Mucosa of descending colon (tissue), 3 donors: ENCODE measurements around the gene OR7A17. TPM values are rescaled to one million over a fixed set of nuclear protein-coding genes. Genes with fewer than 3 reads are reported as not detected.

Source experiments
- ATAC-seq: fragments of 200-7000 bp; cut with Tn5 transposase; one replicate; pipeline ENCODE4 v1.9.1; 2020; ENCODE audit warnings: mild to moderate bottlenecking, moderate library complexity
- DNase-seq, 3 donors: peaks; one replicate each; pipeline ENCODE4 v3.0.0-alpha.2; 2020
- H3K36me3 ChIP-seq: fragments of 200-600 bp; one replicate; pipeline ENCODE4 v1.8.0; 2021; ENCODE audit warnings: low read depth, mild to moderate bottlenecking
- H3K4me1 ChIP-seq: fragments of 200-600 bp; one replicate; pipeline ENCODE4 v1.8.0; 2021; ENCODE audit warnings: low read depth, mild to moderate bottlenecking
- H3K4me3 ChIP-seq: fragments of 200-600 bp; one replicate; pipeline ENCODE4 v1.8.0; 2021; ENCODE audit warnings: mild to moderate bottlenecking
- H3K9me3 ChIP-seq: fragments of 200-600 bp; one replicate; pipeline ENCODE4 v1.8.0; 2021; ENCODE audit warnings: mild to moderate bottlenecking
- CTCF ChIP-seq: fragments of 200-600 bp; IDR thresholded peaks from one replicate; pipeline ENCODE4 v1.8.0; 2022; ENCODE audit warnings: antibody characterized with exemption, mild to moderate bottlenecking
- intact Hi-C, 2 donors: fragments of 100-400 bp; cut with DNase I in 1 of 2; cut with micrococcal nuclease in 1 of 2; formaldehyde crosslinking; loops; one replicate each; pipeline versions ENCODE4 v1.11.0 to v1.11.1; 2022; cut with DNase I, micrococcal nuclease
- long read RNA-seq, 2 donors: library from polyadenylated mRNA; unstranded; transcript quantifications; one replicate each; pipeline ENCODE4 v2.0.0, GENCODE V29; 2019 to 2021
- total RNA-seq, 3 donors: library from RNA; stranded (reverse); fragmentation: NEBNext Ultra II Directional in 2 of 3; extraction: Animal tissue kit (Norgen Biotek cat#: 25700) in 2 of 3; gene quantifications; one replicate each; pipeline versions ENCODE4 v1.2.1 to v1.2.4, GENCODE V29; 2021 to 2023
- donor health status: DM: no; HTN: no; CAD: no; lungs with moderate emphysema.
- donor health status: DM: no; HTN: no; CAD: no.
- donor health status: DM: no; HTN: yes; CAD: no.

The OR7A17 gene
- total RNA-seq: not detected
- long read RNA-seq, donor 1: 0 reads
- long read RNA-seq, donor 2: 0 reads

GRCh38 chr19:14886032-14886431, at the start of gene OR7A17:
Gene OR7A17 (minus strand): TSS chr19:14886132. CDS start chr19:14881355, 4,777 bp downstream.
- DNase-seq (no peak), ATAC-seq (no peak)
- Histone ChIP-seq H3K9me3 (no peaks in the 10 kb centered on the region), H3K4me3 (no peak within 1 kb of the TSS), H3K4me1 (no peaks in the 10 kb centered on the region), H3K36me3 (no peaks in the 10 kb centered on the region)
- intact Hi-C loops: no loop called here
- no peak for TF ChIP-seq CTCF

GRCh38 chr19:14933506-14933905, 47.6 kb upstream of the OR7A17 start:
- H3K4me1 ChIP-seq: no peaks in the 10 kb centered on the region
- TF ChIP-seq CTCF: no peak
- DNase-seq (no peak), ATAC-seq (no peak)
- intact Hi-C loops: no loop called here
- H3K9me3 ChIP-seq: no peaks in the 10 kb centered on the region
- H3K36me3 ChIP-seq: no peaks in the 10 kb centered on the region
- no peak overlapping the region for H3K4me3 ChIP-seq

GRCh38 chr19:14916848-14917247, 30.9 kb upstream of the OR7A17 start:
- Histone ChIP-seq H3K4me1 (no peaks in the 10 kb centered on the region), H3K9me3 (no peaks in the 10 kb centered on the region), H3K36me3 (no peaks in the 10 kb centered on the region), H3K4me3 (no peak overlapping the region)
- intact Hi-C loops: no loop called here
- DNase-seq (no peak), ATAC-seq (no peak)
- TF ChIP-seq CTCF: no peak

GRCh38 chr19:14915116-14915515, 29.2 kb upstream of the OR7A17 start:
- ATAC-seq (no peak), DNase-seq (no peak)
- no peak for TF ChIP-seq CTCF
- Histone ChIP-seq H3K36me3 (no peaks in the 10 kb centered on the region), H3K4me3 (no peak overlapping the region), H3K9me3 (no peaks in the 10 kb centered on the region), H3K4me1 (no peaks in the 10 kb centered on the region)
- intact Hi-C loops: no loop called here

GRCh38 chr19:14906711-14907110, 20.8 kb upstream of the OR7A17 start:
- no peak for TF ChIP-seq CTCF
- Histone ChIP-seq H3K4me1 (no peaks in the 10 kb centered on the region), H3K36me3 (no peaks in the 10 kb centered on the region), H3K4me3 (no peak overlapping the region), H3K9me3 (no peaks in the 10 kb centered on the region)
- ATAC-seq (no peak), DNase-seq (no peak)
- intact Hi-C loops: no loop called here

GRCh38 chr19:14901675-14902260, 15.8 kb upstream of the OR7A17 start:
- TF ChIP-seq CTCF: no peak
- H3K4me1 ChIP-seq: no peaks in the 10 kb centered on the region
- no peaks in the 10 kb centered on the region for H3K36me3 ChIP-seq
- no peak overlapping the region for H3K4me3 ChIP-seq
- H3K9me3 ChIP-seq: no peaks in the 10 kb centered on the region
- intact Hi-C loops: no loop called here
- no peak for DNase-seq
- ATAC-seq: no peak
